GM18907 (cell line): ENCODE results near the gene GNG4.

Source experiments
- ATAC-seq: cut with Tn5 transposase; IDR thresholded peaks from one replicate; pipeline ENCODE4 v1.9.1; 2021; ENCODE audit warnings: mild to moderate bottlenecking, moderate library complexity; ENCODE audit not compliant: unreplicated experiment

Gene GNG4

GRCh38 chr1:235649368-235650163, at the start of gene GNG4:
TSS of gene GNG4 (minus strand) at chr1:235649784. CDS start at chr1:235583838, 65,946 bp downstream.
- peak; percentile 52 for ATAC-seq

- no peak for ATAC-seq
Measured at GRCh38 chr1:235697508-235697907, 47.9 kb upstream of the GNG4 start.

GRCh38 chr1:235689356-235689755, 39.8 kb upstream of the GNG4 start:
- ATAC-seq: no peak

GRCh38 chr1:235688096-235688495, 38.5 kb upstream of the GNG4 start:
- ATAC-seq: no peak

DNA sequence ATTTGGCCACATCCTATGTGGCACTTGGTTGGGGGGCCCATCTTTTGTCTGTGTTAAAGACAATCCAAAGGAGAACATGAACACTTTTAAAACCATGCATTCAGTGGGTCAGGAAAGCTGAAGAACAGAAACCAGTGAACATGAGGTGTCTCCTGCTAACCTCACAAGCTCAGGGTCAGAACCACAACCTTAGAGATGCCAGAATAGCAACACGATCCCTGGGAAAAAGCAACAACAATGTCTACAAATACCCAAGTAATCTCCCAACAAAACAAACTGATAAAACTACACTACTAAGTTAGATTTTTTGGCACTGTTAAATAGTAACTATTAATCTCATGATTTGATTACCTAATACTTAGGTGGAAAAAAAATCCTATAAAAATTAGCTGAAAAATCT, 34.1 kb upstream of the GNG4 start:
- ATAC-seq: no peak

DNA sequence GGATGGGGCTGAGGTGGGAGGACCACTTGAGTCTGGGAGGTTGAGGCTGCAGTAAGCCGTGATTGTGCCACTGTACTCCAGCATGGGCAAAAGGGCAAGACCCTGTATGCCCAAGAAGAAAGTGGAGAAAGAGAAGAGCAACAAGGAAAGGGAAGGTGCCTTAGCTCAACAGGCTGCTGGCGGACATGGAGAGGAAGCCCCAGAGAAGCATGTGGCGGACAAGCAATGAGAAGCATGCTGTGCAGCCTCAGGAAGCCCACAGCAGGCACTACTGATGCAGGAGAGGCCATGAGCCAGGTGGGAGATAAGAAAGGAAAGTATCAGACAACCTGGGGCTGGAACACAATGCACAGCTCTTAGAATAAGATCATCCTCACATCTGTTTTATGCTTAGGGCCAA, 32.6 kb upstream of the GNG4 start:
- no peak for ATAC-seq

GRCh38 chr1:235679644-235680043, 30.1 kb upstream of the GNG4 start:
- no peak for ATAC-seq

DNA sequence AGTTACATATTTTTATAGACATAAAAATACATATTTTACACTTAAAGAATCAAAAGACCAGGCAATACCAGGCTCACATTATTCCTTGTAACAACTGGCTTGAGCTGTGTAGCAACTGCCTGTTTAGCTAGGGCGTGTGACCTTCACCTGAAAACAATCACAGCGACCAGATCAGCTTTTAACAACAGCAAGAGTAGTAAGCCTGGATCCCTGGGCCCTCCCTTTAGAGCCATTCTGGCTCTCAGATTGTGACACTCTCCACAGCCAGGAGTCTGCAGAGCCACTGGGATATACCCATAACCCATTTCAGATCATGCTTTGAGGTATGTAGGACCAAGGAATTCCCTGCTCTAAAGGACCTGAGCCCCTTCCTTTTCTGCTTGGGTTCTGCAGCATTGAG, 29.4 kb upstream of the GNG4 start:
- ATAC-seq: no peak

- ATAC-seq: no peak
Measured at GRCh38 chr1:235675152-235675890, 25.7 kb upstream of the GNG4 start.

GRCh38 chr1:235673981-235674380, 24.4 kb upstream of the GNG4 start:
- no peak for ATAC-seq

GRCh38 chr1:235671992-235672391, 22.4 kb upstream of the GNG4 start:
- no peak for ATAC-seq

GRCh38 chr1:235670157-235670776, 20.7 kb upstream of the GNG4 start:
- no peak for ATAC-seq

DNA sequence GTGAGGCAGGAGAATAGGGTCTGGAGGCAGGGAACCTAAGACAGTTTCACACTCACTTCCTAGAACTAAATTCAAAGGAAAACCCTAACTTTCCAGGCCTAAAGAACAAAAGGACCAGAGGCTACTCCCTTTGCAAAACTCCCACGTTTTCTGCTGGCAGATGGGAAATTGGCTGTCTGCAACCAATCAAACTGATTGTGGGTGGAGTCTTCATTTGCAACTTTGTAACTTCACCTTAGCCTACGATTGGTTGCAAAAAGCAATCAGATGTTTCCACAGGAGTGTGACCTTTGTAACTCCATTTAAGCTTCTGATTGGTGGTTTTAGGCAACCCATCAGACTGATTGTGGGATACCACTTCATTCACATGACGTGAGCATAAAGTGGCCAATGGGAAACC, 19.7 kb upstream of the GNG4 start:
- no peak for ATAC-seq

DNA sequence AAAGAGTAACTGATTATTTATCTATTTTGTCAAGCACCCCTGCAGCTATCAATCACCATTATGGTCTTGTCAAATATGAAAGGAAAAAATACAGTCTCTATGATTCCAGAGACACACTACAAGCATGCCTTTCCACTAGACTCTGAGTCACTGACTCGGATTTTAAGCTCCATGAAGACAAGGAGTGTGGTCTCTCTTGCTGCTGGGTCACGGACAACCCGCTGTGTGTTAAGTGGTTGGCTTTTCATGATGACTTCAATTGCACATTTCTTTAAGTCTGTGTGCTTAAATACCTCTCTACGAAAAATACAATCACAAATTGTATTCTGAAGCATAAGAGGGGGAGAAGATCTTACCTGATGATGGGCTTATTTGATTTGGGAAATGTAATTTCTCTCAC, 14.0 kb upstream of the GNG4 start:
- no peak for ATAC-seq

- no peak for ATAC-seq
Measured at GRCh38 chr1:235661568-235661967, 12.0 kb upstream of the GNG4 start.

DNA sequence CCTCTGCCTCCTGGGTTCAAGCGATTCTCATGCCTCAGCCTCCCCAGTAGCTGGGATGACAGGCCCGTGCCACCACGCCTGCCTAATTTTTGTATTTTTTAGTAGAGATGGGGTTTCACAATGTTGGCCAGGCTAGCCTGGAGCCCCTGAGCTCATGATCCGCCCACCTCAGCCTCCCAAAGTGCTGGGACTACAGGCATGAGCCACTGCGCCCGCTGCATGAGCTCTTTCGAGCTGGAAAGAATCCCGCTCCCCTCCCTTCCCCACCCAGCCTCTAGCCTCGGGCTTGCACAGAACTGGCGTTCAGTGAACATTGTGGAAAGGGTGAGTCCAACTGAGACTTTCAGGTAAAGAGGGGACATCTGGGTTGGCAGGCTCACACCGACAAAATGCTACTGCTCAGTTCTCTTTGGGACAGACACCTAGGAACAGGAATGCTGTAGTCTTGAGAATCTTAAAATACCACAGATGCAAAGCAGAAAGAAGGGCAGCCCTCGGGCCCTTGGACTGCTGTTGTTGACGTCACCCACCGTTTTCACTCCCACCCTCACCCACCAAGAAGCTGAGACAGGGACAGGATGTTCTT, 9.7 kb upstream of the GNG4 start:
- no peak for ATAC-seq

- no peak for ATAC-seq
Measured at GRCh38 chr1:235657747-235658526, 8.4 kb upstream of the GNG4 start.

DNA sequence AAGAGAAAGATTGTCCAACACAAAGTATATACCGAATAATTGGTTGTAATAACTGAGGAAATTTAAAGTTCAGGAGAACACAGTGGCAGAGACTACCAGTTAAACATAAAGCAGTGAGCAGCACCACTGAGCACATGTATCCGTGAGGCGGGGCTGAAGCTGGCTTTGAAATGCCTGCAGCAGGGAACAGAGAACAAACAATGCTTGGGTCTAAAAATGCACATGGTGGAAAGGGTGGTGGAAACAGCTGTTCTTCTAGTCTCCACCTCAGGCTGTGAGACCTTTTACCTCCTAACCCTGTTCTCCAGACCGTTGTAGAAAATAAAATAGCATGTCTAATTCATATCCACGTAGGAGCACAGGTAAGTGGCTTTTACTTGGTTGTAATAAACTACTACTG, 7.7 kb upstream of the GNG4 start:
- no peak for ATAC-seq

DNA sequence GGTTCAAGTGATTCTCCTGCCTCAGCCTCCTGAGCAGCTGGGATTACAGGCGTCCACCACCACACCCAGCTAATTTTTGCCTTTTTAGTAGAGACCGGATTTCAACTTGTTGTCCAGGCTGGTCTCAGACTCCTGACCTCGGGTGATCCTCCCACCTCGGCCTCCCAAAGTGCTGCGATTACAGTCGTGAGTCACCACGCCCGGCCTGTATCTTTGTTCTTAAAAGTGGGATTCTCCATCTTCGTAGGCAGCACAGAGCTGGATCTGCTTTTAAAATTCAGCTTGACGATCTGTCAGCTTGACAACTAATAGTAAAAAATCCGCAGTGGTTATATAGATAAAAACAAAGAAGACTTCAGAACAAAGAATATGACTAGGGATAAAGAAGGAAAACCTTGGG, 2.8 kb upstream of the GNG4 start:
- ATAC-seq: no peak

GRCh38 chr1:235651170-235651806, 1.7 kb upstream of the GNG4 start:
- ATAC-seq: no peak
